ENCODE results near the gene GPC5.
A peak's percentile ranks its signal among the peaks of the same experiment; 100 is the strongest.
"Not testable (repeated sequence)": the region's sequence is repeated elsewhere in the genome, so short reads cannot be mapped to it uniquely, and the experiment has no call there.

The GPC5 gene

GRCh38 chr13:91660076-91660415 lies 261.6 kb downstream of the GPC5 start:
- DNase-seq, result no peak

- no peak for DNase-seq
Observed at GRCh38 chr13:91661692-91662490, 263.5 kb downstream of the GPC5 start.

GRCh38 chr13:91664039-91664438 lies 265.6 kb downstream of the GPC5 start:
- DNase-seq, result no peak

- DNase-seq, result no peak
Observed at GRCh38 chr13:91667486-91667885, 269.1 kb downstream of the GPC5 start.

- no peak for DNase-seq
Observed at GRCh38 chr13:91668866-91669495, 270.6 kb downstream of the GPC5 start.

- DNase-seq, result not testable (repeated sequence)
Observed at GRCh38 chr13:91674347-91674746, 275.9 kb downstream of the GPC5 start.

- DNase-seq, result no peak
Observed at GRCh38 chr13:91684746-91685145, 286.3 kb downstream of the GPC5 start.

GRCh38 chr13:91690944-91691343 lies 292.5 kb downstream of the GPC5 start:
- DNase-seq, result no peak

- no peak for DNase-seq
Observed at GRCh38 chr13:91693466-91693865, 295.0 kb downstream of the GPC5 start.

- no peak for DNase-seq
Observed at GRCh38 chr13:91698308-91698707, 299.9 kb downstream of the GPC5 start.

GRCh38 chr13:91698767-91699166 lies 300.3 kb downstream of the GPC5 start:
- no peak for DNase-seq

GRCh38 chr13:91699863-91700262 lies 301.4 kb downstream of the GPC5 start:
- DNase-seq, result no peak

GRCh38 chr13:91701975-91702374 lies 303.6 kb downstream of the GPC5 start:
- DNase-seq, result peak; percentile 29 to 43

GRCh38 chr13:91702411-91702810 lies 304.0 kb downstream of the GPC5 start:
- no peak for DNase-seq

- no peak for DNase-seq
Observed at GRCh38 chr13:91704398-91704797, 306.0 kb downstream of the GPC5 start.

- no peak for DNase-seq
Observed at GRCh38 chr13:91708558-91708957, 310.1 kb downstream of the GPC5 start.

GRCh38 chr13:91709180-91709579 lies 310.8 kb downstream of the GPC5 start:
- no peak for DNase-seq

- DNase-seq, result no peak
Observed at GRCh38 chr13:91710733-91711132, 312.3 kb downstream of the GPC5 start.

- no peak for DNase-seq
Observed at GRCh38 chr13:91714855-91715254, 316.4 kb downstream of the GPC5 start.

GRCh38 chr13:91716436-91717065 lies 318.1 kb downstream of the GPC5 start:
- DNase-seq, result no peak

- DNase-seq, result no peak
Observed at GRCh38 chr13:91719033-91719432, 320.6 kb downstream of the GPC5 start.

GRCh38 chr13:91721413-91721812 lies 323.0 kb downstream of the GPC5 start:
- DNase-seq, result no peak

GRCh38 chr13:91722267-91722884 lies 324.0 kb downstream of the GPC5 start:
- DNase-seq, result peak in 1 of 2 experiments; percentile 86

GRCh38 chr13:91724591-91724990 lies 326.2 kb downstream of the GPC5 start:
- no peak for DNase-seq

Measured in NCI-H526 (cell line).